ENCODE data around the gene KLHDC7B. TPM values are rescaled to one million over a fixed set of nuclear protein-coding genes. Genes with fewer than 3 reads are reported as not detected.

Gene KLHDC7B
- polyA plus RNA-seq, 3 donors from 2014 or later: 2.4 to 8.1 (median 4.5) TPM

DNA sequence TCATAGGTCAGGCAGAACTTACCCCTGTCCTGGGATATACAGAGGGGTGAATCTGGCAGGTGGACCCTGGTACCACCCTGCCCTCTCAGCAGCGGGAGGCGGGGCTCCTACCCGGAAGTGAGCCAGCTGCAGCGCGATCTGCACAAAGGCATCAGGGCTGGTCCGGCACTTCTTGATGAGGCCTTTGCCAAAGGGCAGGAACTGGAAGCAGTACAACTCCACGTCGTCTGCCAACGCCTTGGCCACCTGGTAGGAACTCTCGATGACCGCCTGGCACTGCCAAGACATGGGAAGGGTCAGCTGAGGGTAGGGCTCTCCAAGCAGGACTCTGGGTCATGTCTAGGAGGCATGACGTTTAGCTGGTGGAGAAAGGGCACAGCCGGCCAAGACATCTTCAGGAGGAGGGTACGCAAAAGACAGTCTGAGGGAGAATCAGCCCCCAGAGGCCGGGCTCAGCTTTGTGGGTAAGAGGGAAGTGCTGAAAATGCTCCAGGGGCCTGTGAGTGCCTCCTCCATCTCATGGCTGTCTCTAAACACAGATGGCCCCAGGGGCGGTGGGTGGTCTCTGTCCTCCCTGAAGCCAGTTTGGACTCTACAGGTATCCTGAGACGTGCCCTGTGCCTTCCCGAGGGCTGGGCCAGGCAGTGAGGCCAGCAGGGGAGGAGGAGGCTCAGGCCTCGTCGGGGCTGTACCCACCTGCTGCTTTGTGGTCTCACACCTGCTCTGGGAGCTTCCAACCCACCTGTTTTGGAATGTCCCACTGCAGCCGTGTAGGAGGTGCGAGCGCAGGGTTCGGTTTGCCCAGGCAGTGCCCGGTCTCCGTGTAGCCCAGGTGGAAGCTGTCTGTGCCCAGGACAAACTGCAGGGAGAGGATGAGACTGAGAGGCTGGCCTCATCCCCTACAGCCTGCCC is 25.8 kb downstream of the KLHDC7B start:
- H3K27me3 Mint-ChIP-seq (ENCODE audit: low read depth in 3 of 3): peaks cover 0 to 2% (median 0%) of the 10 kb centered on the region in 3 donors
- H3K36me3 Mint-ChIP-seq: peaks cover 0 to 8% (median 0%) of the 10 kb centered on the region in 3 donors
- H3K9me3 Mint-ChIP-seq: no peaks in the 10 kb centered on the region
- no peak overlapping the region for H3K27ac Mint-ChIP-seq
- no peaks in the 10 kb centered on the region for H3K4me1 Mint-ChIP-seq
- no peak for DNase-seq
- H3K4me3 Mint-ChIP-seq: no peak overlapping the region

DNA sequence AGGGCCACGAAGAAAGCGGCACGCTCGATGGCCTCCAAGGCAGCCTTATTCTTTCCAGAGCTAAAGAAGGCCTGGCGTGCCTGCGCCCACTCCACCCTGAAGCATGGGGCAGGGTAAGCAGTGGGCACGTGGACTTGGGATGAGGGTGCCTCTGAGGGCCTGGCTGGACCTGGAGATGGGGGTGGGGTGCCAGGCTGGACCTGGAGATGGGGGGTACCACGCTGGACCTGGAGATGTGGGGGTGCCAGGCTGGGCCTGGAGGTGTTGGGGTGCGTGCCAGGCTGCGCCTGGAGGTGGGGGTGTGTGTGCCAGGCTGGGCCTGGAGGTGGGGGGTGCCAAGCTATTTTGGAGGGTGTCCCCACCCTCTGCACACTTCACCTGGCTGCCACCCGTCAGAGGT is 27.3 kb downstream of the KLHDC7B start:
- Mint-ChIP-seq H3K27ac (no peak overlapping the region), H3K4me1 (peaks cover 5 to 8% of the 10 kb centered on the region in 2 donors)
- no peak for DNase-seq

DNA sequence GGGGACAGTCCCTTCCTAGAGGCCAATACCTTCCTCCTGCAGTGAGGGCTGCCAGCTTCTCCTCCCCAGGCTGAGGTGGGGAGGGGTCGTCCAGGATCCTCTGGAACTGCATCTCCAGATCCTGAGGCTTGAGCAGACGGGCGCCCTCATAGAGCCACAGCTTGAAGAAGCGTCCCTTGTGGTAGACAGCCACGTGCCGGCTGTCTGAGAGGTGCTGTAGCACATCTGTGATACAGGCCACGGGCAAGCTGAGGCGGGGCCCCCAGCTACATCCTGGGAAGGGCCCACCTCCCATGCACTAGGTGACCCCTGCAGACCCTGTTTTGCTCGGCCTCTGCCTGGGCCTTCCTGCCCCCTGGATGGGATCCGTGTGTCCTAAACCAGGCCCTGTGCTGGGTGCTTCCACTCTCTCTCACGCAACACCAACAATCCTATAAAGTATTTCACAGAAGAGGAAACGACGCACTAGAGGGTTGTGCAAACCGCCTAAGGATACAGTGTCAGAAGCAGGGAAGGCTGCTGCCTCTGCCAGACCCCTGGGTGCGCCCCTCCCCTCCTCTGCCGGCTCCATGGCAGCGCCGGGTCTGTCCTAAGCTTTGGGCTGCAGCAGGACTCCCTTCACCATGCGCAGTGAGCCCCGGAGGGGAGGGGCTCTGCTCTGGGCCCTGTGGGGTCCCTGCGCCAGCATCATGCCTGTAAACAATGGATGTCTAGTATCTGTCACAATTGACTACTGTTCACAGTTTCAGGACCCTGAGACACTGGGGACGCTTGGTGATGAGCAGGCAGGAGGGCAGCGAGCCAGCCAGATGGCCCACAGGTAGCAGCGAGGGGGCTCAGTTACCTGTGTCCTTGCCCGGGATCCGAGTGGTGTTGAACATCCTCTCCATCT is 28.0 kb downstream of the KLHDC7B start:
- Mint-ChIP-seq H3K9me3 (no peaks in the 10 kb centered on the region), H3K27ac (no peak overlapping the region), H3K4me1 (peaks cover 5 to 8% of the 10 kb centered on the region in 2 donors), H3K4me3 (no peak overlapping the region), H3K36me3 (peaks cover 0 to 8% (median 0%) of the 10 kb centered on the region in 3 donors), H3K27me3 (ENCODE audit: low read depth in 3 of 3) (peaks cover 0 to 2% (median 2%) of the 10 kb centered on the region in 3 donors)
- DNase-seq: no peak

More for the DNA sequence above, 27.3 kb downstream of the KLHDC7B start:
- Mint-ChIP-seq H3K9me3 (no peaks in the 10 kb centered on the region), H3K36me3 (peaks cover 0 to 8% (median 0%) of the 10 kb centered on the region in 3 donors), H3K4me3 (no peak overlapping the region), H3K27me3 (ENCODE audit: low read depth in 3 of 3) (peaks cover 0 to 2% (median 2%) of the 10 kb centered on the region in 3 donors)

DNA sequence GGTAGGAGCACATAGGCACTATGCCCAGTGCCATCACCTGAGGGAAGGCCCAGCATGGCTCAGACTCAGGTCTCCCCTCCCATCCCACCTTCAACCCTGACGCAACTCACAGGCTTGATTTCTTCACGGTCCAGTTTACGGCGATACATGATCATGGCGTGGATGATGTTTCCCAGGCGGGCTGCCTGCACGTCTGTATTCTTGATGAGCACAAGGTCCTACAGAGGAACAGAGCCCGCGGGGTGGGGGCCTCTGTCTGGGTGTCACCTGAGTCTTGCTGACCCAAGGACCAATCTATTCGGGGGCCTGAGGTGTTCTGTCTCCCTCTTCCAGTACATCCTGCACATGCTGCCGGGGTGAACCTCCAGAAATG is 28.7 kb downstream of the KLHDC7B start:
- Mint-ChIP-seq H3K9me3 (no peaks in the 10 kb centered on the region), H3K27ac (no peak overlapping the region), H3K4me3 (no peak overlapping the region), H3K27me3 (ENCODE audit: low read depth in 3 of 3) (peaks cover 0 to 2% (median 2%) of the 10 kb centered on the region in 3 donors), H3K4me1 (peaks cover 5 to 8% of the 10 kb centered on the region in 2 donors), H3K36me3 (peaks cover 0 to 6% (median 0%) of the 10 kb centered on the region in 3 donors)
- DNase-seq: no peak

DNA sequence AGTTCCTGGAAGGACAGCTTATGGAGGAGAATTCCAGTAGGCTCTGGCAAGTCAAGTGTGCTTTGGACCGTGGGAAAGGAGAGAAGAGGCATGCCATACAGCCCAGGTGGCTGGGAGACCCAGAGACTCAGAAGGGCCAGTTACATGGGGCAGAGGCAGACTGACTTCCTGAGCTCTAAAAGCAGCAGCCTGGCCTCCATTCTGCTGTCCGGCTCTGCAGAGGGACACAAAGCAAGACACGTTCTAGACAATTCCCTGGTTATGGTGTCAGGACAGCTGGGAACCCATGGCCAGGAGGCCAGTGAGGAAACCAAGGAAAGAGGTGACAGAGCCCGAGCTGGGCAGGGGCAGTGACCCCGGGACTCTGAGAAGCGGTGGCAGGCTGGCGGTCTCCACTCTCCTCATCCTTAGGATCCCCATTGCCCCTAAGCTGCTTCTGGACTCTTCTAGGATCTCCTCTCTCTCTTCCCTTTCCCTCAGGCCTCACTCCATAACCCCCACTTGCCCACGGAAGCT is 29.8 kb downstream of the KLHDC7B start:
- DNase-seq: no peak
- Mint-ChIP-seq H3K4me3 (no peak overlapping the region), H3K27ac (peak overlapping the region in 1 of 6 donors; percentile 21), H3K36me3 (peaks cover 0 to 7% (median 3%) of the 10 kb centered on the region in 3 donors), H3K4me1 (peaks cover 5 to 13% of the 10 kb centered on the region in 2 donors), H3K27me3 (ENCODE audit: low read depth in 3 of 3) (peaks cover 0 to 2% (median 2%) of the 10 kb centered on the region in 3 donors), H3K9me3 (no peaks in the 10 kb centered on the region)

DNA sequence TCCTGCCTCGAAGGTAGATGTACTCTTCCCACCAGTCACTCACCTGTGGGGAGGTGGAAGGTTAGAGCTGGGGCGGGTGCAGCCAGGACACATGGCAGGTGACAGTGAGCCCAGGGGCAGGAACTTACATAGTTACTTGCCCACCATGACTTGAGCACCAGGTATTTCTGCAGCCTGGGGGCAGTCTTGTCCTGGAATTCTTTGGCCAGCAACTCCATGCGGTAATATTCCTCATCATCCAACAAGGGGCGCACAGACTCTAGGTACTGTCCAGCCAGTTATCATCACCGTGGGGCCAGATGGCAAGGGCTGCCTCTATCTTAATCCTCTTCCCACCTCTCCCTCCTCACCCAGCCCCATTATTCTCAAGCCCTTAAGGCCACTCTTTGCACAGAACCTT is 30.4 kb downstream of the KLHDC7B start:
- no peak overlapping the region for H3K27ac Mint-ChIP-seq
- H3K4me3 Mint-ChIP-seq: no peak overlapping the region
- H3K27me3 Mint-ChIP-seq (ENCODE audit: low read depth in 3 of 3): peaks cover 0 to 2% (median 2%) of the 10 kb centered on the region in 3 donors
- DNase-seq: no peak
- no peaks in the 10 kb centered on the region for H3K9me3 Mint-ChIP-seq
- H3K36me3 Mint-ChIP-seq: peaks cover 0 to 7% (median 3%) of the 10 kb centered on the region in 3 donors
- peaks cover 5 to 17% of the 10 kb centered on the region in 2 donors for H3K4me1 Mint-ChIP-seq

DNA sequence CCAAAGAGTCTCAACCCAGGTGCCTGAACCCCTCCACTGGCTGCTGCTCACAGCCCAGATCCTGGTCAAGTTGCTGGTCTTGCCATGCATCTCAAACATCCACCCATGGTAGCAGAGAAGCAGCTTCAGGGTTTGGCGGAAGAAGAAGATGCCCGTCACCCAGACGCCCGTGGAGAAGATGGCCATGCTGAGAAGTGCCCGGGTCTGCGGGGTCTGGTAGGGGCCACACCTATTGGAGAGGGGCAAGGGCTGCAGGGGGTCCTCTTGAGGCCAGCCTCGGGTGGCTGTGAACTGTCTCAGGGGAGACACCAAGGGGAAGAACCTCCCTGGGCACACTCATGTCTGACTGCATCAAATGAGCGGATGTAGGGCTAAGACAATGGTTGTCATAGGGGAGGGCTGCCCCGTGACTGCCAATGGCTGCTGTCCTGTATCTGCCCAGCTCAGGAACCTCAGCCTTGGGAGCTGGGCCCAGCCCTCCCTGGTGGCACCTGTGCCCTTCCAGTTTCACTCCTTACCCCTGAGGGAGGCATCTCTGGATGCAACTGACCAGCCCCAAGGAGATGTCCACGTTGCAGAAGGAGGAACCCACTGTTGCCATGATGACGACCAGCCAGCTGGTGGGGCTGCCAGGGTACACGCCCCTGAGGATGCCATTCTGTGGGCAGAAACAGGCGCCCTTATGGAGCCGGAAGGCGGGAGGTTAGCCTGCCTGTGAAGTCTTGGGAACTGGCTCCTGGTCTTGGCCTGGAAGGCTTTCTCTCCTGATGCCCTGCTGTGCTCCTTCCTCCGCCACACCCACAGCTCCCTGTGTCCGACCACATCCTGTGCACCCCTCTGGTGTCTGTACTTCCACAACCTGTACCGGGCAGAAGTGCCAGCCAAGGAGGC is 31.4 kb downstream of the KLHDC7B start:
- Mint-ChIP-seq H3K27ac (no peak overlapping the region), H3K27me3 (ENCODE audit: low read depth in 3 of 3) (peaks cover 2 to 3% (median 2%) of the 10 kb centered on the region in 3 donors), H3K36me3 (peaks cover 0 to 7% (median 3%) of the 10 kb centered on the region in 3 donors), H3K4me3 (peak overlapping the region in 1 of 5 donors; percentile 33), H3K4me1 (peaks cover 5 to 26% of the 10 kb centered on the region in 2 donors), H3K9me3 (no peaks in the 10 kb centered on the region)
- no peak for DNase-seq

DNA sequence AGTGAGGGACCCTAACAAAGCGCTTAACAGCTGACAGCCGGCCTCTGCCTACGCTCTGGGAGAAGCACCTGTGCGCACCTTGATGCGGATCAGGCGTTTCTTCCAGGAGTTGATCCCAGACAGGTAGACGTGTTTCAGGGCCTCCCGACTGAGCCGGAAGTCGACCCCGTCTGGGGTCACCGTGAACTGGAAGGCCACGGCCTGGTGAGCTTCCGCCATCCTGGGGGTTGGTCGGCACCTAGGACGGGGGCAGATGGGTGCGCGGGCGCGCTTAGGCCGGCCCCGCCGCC is 31.9 kb downstream of the KLHDC7B start:
- Mint-ChIP-seq H3K4me3 (peak overlapping the region in 1 of 5 donors; percentile 33), H3K27me3 (ENCODE audit: low read depth in 3 of 3) (peaks cover 0 to 3% (median 2%) of the 10 kb centered on the region in 3 donors), H3K36me3 (peaks cover 0 to 7% (median 3%) of the 10 kb centered on the region in 3 donors), H3K9me3 (no peaks in the 10 kb centered on the region), H3K4me1 (peaks cover 5 to 26% of the 10 kb centered on the region in 2 donors), H3K27ac (no peak overlapping the region)
- DNase-seq: no peak

DNA sequence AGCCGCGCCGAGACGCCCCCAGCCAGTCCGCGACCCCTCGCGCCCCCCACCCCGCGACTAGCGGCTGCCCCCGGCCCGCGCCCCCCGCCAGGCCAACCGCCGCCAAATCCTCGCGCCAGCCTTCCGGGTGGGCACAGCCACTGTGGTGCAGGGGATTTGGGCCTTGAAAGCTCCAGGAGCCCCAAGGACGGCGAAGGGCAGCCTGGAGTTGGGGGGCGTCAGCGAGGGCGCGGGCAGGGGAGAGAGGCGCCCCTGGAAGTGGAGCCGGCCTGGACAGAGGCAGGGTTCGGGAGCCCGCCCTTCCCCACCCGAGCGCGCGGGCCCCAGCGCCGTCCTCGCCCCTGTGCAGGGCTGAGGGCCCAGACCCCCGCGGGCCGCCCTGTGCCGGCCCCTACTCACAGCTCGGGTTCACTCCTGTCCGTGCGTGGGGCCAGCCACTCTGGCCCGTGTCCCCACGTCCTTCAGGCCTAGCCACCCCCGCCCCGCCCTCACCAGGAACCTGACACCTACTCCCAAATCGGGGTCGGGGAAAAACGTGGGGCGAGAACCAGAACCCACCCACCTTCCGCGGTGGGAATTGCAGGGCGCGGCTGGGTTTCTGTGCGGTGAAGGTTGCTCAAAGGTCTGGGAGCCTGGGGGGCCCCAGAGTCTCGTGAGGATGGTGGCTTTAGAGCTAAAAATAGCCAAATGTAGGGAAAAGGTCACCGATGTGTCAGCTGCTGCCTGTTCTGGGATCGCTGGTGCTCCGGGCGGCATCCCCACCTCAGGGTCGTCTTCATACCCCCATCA is 32.5 kb downstream of the KLHDC7B start, which contains the start of gene CPT1B:
TSS of gene CPT1B (minus strand) at position 441 of the 789 bp plus-strand sequence. CDS start 512 bp downstream, outside the sequence.
- Mint-ChIP-seq H3K4me3 (peak within 1 kb of the TSS in 1 of 5 donors; percentile 33), H3K27me3 (ENCODE audit: low read depth in 3 of 3) (peaks cover 0 to 7% (median 4%) of the 10 kb centered on the region in 3 donors), H3K27ac (no peak within 1 kb of the TSS), H3K9me3 (no peaks in the 10 kb centered on the region), H3K4me1 (peaks cover 7 to 29% of the 10 kb centered on the region in 2 donors), H3K36me3 (peaks cover 0 to 7% (median 3%) of the 10 kb centered on the region in 3 donors)
- no peak for DNase-seq

DNA sequence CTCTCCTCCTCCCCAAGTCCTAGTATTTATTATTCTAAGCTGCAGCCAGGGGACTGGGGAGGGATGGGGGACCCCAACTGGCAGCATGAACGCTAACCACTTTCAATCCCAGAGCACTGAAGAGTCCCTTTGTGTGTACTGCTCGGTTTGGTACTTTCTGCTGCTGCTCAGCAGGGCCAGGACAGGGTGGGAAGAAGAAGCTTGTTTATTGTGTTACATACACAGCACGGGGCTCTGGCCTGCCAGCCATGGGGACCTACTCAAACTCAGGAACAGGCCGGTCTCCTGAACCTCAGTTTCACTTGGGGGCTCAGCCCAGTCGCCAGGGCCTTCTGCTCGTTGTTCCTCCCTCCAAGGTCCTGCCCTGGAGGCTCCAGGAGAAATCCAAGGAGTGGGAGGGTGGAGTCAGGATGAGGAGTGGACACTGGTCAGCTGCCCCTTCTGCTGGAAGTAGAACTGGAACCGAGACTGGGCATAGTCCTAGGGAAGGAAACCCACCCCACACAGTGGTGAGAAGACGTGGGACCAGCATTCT is 33.1 kb downstream of the KLHDC7B start:
- H3K4me1 Mint-ChIP-seq: peaks cover 13 to 35% of the 10 kb centered on the region in 2 donors
- no peak overlapping the region for H3K4me3 Mint-ChIP-seq
- H3K36me3 Mint-ChIP-seq: peaks cover 0 to 7% (median 3%) of the 10 kb centered on the region in 3 donors
- peaks cover 0 to 7% (median 6%) of the 10 kb centered on the region in 3 donors for H3K27me3 Mint-ChIP-seq (ENCODE audit: low read depth in 3 of 3)
- H3K27ac Mint-ChIP-seq: no peak overlapping the region
- H3K9me3 Mint-ChIP-seq: no peaks in the 10 kb centered on the region
- DNase-seq: no peak

DNA sequence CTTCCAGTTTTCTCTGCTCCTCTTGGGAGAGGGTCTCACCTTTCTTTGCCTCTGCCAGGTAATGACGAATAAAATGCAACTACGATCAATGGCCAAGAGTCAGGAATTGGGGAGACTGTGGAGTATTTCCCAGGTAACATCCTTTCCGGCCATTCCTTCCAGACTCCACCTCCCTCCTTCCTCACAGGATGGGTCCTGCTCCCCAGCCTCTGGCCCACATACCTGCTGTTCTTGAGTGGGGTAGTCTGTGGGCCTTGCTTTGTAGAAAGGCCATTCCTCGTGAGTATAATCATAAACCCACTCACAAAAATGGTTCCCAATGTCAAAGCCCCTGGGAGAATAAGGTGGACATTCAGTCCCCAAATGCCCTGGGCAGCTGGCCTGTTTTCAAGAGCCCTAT is 34.1 kb downstream of the KLHDC7B start:
- Mint-ChIP-seq H3K4me3 (no peak overlapping the region), H3K4me1 (peaks cover 13 to 36% of the 10 kb centered on the region in 2 donors), H3K27ac (peak overlapping the region in 1 of 6 donors; percentile 58), H3K9me3 (no peaks in the 10 kb centered on the region), H3K27me3 (ENCODE audit: low read depth in 3 of 3) (peaks cover 0 to 7% (median 6%) of the 10 kb centered on the region in 3 donors), H3K36me3 (peaks cover 0 to 7% (median 3%) of the 10 kb centered on the region in 3 donors)
- DNase-seq: no peak
